ENCODE measurements around the gene NOP56.

Gene NOP56

DNA sequence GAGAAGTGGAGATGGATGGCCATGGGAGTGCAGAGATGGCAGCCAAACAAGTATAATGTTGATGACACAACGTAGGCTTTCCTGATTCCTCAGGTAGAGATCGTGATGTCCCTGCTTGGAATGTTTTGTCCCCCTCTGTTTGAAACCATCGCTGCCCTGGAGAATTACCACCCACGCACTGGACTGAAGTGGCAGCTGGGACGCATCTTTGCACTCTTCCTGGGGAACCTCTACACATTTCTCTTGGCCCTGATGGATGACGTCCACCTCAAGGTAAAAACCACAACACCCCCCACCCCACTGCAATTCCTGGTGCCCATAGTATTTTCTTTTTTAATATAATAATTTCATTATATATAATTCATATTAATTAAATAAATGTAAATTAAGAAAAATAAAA, 42.1 kb upstream of the NOP56 start:
- no peaks in the 10 kb centered on the region for H3K36me3 ChIP-seq (replicated peaks)
- H3K27me3 ChIP-seq (replicated peaks), result no peaks in the 10 kb centered on the region
- H3K4me3 ChIP-seq (ENCODE audit: low read depth, low read length), result no peak overlapping the region
- DNase-seq, result no peak
- H3K27ac ChIP-seq, result no peak overlapping the region
- TF ChIP-seq, protein P1, sequence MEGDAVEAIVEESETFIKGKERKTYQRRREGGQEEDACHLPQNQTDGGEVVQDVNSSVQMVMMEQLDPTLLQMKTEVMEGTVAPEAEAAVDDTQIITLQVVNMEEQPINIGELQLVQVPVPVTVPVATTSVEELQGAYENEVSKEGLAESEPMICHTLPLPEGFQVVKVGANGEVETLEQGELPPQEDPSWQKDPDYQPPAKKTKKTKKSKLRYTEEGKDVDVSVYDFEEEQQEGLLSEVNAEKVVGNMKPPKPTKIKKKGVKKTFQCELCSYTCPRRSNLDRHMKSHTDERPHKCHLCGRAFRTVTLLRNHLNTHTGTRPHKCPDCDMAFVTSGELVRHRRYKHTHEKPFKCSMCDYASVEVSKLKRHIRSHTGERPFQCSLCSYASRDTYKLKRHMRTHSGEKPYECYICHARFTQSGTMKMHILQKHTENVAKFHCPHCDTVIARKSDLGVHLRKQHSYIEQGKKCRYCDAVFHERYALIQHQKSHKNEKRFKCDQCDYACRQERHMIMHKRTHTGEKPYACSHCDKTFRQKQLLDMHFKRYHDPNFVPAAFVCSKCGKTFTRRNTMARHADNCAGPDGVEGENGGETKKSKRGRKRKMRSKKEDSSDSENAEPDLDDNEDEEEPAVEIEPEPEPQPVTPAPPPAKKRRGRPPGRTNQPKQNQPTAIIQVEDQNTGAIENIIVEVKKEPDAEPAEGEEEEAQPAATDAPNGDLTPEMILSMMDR (IDR thresholded peaks at IDR 0.05; ENCODE audit: low read depth, low read length, missing control alignments), result no peak
- in situ Hi-C loops (cut with HindIII; ENCODE audit: low pct_ligation_motif_present, low sequenced_read_pairs), result no loop called here

DNA sequence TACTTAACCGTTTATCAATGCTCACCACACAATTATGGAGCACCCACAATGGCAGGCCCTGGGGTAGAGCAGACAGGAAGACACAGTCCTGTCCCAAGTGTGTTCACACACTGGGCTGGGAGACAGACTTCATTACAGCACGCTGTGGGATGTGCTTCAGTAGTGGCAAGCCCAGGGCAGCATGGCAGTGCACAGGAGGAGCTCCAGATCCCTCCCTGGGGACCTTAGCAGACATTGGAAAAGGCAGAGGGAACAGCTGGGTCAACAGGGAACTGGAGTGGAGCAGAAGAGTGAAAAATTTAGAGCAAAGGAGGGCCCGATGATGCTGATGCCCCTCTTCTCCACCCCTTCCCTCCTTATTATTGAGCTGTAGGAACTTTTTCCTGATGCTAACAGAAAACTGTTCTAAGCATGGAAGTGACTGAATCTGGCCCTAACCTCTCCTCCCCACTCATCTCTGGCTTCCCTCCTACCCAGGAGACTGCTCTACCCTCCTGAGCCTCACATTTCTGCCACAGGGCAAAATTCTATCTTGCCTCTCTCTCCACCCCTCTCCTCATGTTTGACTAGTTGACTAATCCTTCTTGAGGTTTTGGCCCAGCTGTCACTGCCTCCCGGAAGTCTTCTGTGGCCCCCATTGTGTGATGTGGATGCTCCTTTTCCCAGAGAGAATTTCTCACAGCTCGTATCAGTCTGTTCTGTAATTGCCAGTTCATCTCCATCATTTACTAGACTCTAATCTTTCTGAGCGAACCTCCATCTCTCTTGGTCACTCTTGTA, 41.3 kb upstream of the NOP56 start:
- H3K27ac ChIP-seq, result no peak overlapping the region
- H3K27me3 ChIP-seq (replicated peaks), result no peaks in the 10 kb centered on the region
- DNase-seq, result no peak
- H3K36me3 ChIP-seq (replicated peaks), result no peaks in the 10 kb centered on the region
- TF ChIP-seq, protein P1 (IDR thresholded peaks at IDR 0.05; ENCODE audit: low read depth, low read length, missing control alignments), result no peak
- in situ Hi-C loops (cut with HindIII; ENCODE audit: low pct_ligation_motif_present, low sequenced_read_pairs), result no loop called here
- H3K4me3 ChIP-seq (ENCODE audit: low read depth, low read length), result no peak overlapping the region

GRCh38 chr20:2612073-2612472, 40.4 kb upstream of the NOP56 start:
- Histone ChIP-seq H3K27ac (no peak overlapping the region), H3K4me3 (ENCODE audit: low read depth, low read length) (no peak overlapping the region), H3K27me3 (replicated peaks) (no peaks in the 10 kb centered on the region), H3K36me3 (replicated peaks) (no peaks in the 10 kb centered on the region)
- in situ Hi-C loops (cut with HindIII; ENCODE audit: low pct_ligation_motif_present, low sequenced_read_pairs), result no loop called here
- DNase-seq, result no peak
- TF ChIP-seq, protein P1 (IDR thresholded peaks at IDR 0.05; ENCODE audit: low read depth, low read length, missing control alignments), result no peak

- DNase-seq, result no peak
- Histone ChIP-seq H3K4me3 (ENCODE audit: low read depth, low read length) (no peak overlapping the region), H3K36me3 (replicated peaks) (no peaks in the 10 kb centered on the region), H3K27me3 (replicated peaks) (no peaks in the 10 kb centered on the region), H3K27ac (no peak overlapping the region)
- TF ChIP-seq, protein P1 (IDR thresholded peaks at IDR 0.05; ENCODE audit: low read depth, low read length, missing control alignments), result no peak
- in situ Hi-C loops (cut with HindIII; ENCODE audit: low pct_ligation_motif_present, low sequenced_read_pairs), result no loop called here
These were observed 35.8 kb upstream of the NOP56 start for GRCh38 chr20:2616634-2617033.

- Histone ChIP-seq H3K27ac (no peak overlapping the region), H3K27me3 (replicated peaks) (no peaks in the 10 kb centered on the region), H3K4me3 (ENCODE audit: low read depth, low read length) (no peak overlapping the region), H3K36me3 (replicated peaks) (no peaks in the 10 kb centered on the region)
- TF ChIP-seq, protein P1 (IDR thresholded peaks at IDR 0.05; ENCODE audit: low read depth, low read length, missing control alignments), result no peak
- DNase-seq, result no peak
- in situ Hi-C loops (cut with HindIII; ENCODE audit: low pct_ligation_motif_present, low sequenced_read_pairs), result no loop called here
These were observed 35.2 kb upstream of the NOP56 start for GRCh38 chr20:2617099-2617714.

Data from brain microvascular endothelial cell (primary cell).